PFSK-1 (cell line): ENCODE results near the gene CCSER1.

Experiments used
- POLR2AphosphoS5 ChIP-seq: IDR thresholded peaks from 2 replicates; pipeline ENCODE4 v1.6.1; 2012; ENCODE audit warnings: low read depth, mild to moderate bottlenecking, control low read depth, low read length, moderate library complexity
- REST ChIP-seq, 2 experiments: IDR thresholded peaks; 2 replicates each; pipeline versions ENCODE4 v1.6.1 to v1.8.0; 2011 to 2012; ENCODE audit warnings: low read depth in 2 of 2, low read length in 2 of 2, control low read depth in 1 of 2, inconsistent platforms in 1 of 2, mild to moderate bottlenecking in 1 of 2, moderate library complexity in 1 of 2; ENCODE audit not compliant: insufficient read depth in 1 of 2

DNA sequence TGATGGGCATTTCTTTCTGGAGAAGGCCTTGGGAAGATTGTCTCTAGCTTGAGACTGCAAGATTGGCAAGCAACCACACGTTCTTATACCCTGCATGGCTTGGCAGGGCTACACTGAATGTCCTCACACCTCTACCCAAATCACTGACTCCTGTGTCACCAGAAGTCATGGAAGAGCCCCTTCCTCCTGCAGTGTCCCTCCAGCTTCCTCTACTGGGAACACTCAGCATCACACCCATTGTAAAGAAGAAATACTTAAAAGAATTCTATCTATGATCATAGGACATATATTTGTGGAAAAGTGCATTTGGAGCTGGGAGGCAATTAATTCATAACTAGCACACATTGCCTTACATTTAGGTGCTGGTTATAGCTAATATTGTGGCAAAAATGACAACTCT lies 113.1 kb downstream of the CCSER1 start:
- TF ChIP-seq POLR2AphosphoS5 = no peak
- no peak for TF ChIP-seq REST (IDR thresholded peaks at IDR 0.05; ENCODE audit: insufficient read depth in 1 of 2, low read depth in 2 of 2, low read length in 2 of 2)
